ENCODE measurements around the gene TNFRSF12A. TPM values are rescaled to one million over a fixed set of nuclear protein-coding genes. Genes with fewer than 3 reads are reported as not detected.

The TNFRSF12A gene
- total RNA-seq, 1 experiment from 2014 or later: 147 TPM

GRCh38 chr16:3062553-3062952, 42.4 kb downstream of the TNFRSF12A start:
- H3K27me3 ChIP-seq (ENCODE audit: insufficient read depth, low read length): no peaks in the 10 kb centered on the region
- H3K18ac ChIP-seq (ENCODE audit: insufficient read length, low read depth, low read length): no peak overlapping the region
- Mint-ChIP-seq H3K9me3 (no peaks in the 10 kb centered on the region; a peak in 1 of 5 replicates), H3K36me3 (ENCODE audit: insufficient read depth in 1 of 3, low read depth in 3 of 3) (peaks cover 0 to 1% (median 0%) of the 10 kb centered on the region in 3 experiments; a peak in 3 of 7 replicates), H3K4me1 (peaks cover 24 to 29% of the 10 kb centered on the region in 2 experiments), H3K27me3 (ENCODE audit: low read depth) (peaks cover 19% of the 10 kb centered on the region), H3K4me3 (no peak overlapping the region), H3K27ac (no peak overlapping the region)
- no peak for DNase-seq
- H2AK5ac ChIP-seq (ENCODE audit: insufficient read length, low read length): no peak overlapping the region
- no peak for TF ChIP-seq CTCF (conservative IDR thresholded peaks at IDR 0.05)
- no peaks in the 10 kb centered on the region for H4K20me1 ChIP-seq (ENCODE audit: control insufficient read depth, insufficient read depth, insufficient read length)
- H2BK20ac ChIP-seq (ENCODE audit: low read depth, low read length, poor library complexity, severe bottlenecking): no peak overlapping the region
- no peaks in the 10 kb centered on the region for H3K79me2 ChIP-seq (ENCODE audit: insufficient read depth, low read length)
- no peak overlapping the region for H2BK15ac ChIP-seq (ENCODE audit: low read depth, low read length)
- H2BK12ac ChIP-seq (ENCODE audit: insufficient read length, low read depth, low read length): no peak overlapping the region
- peaks cover 14% of the 10 kb centered on the region for H3K23me2 ChIP-seq (ENCODE audit: insufficient read length, low read depth, low read length, poor library complexity, severe bottlenecking)
- H4K91ac ChIP-seq (ENCODE audit: insufficient read length, low read depth, low read length): no peak overlapping the region
- H3K4me2 ChIP-seq (ENCODE audit: insufficient read depth, insufficient read length, low read length): no peak overlapping the region
- H3K4ac ChIP-seq (ENCODE audit: low read depth, low read length): no peak overlapping the region
- H3K9ac ChIP-seq (ENCODE audit: extremely low read depth, insufficient read length, low read length): no peak overlapping the region
- no peaks in the 10 kb centered on the region for H3K9me3 ChIP-seq (ENCODE audit: control insufficient read depth, low read depth, low read length)
- no peak overlapping the region for H3K56ac ChIP-seq (ENCODE audit: insufficient read length, low read depth, low read length)
- H2BK120ac ChIP-seq (ENCODE audit: low read depth, low read length, poor library complexity, severe bottlenecking): no peak overlapping the region
- H3K4me1 ChIP-seq (ENCODE audit: insufficient read depth, low read length): no peaks in the 10 kb centered on the region
- no peak overlapping the region for H4K5ac ChIP-seq (ENCODE audit: insufficient read length, low read depth, low read length)
- no CpG with 5 or more reads among the region's 6 CpGs for WGBS (ENCODE audit: extremely low coverage, insufficient read length, low lambda C conversion rate)
- no peak overlapping the region for H3K14ac ChIP-seq (ENCODE audit: insufficient read depth, low read length)
- no peak overlapping the region for H2AFZ ChIP-seq (ENCODE audit: low read length)
- no peak overlapping the region for H2BK5ac ChIP-seq (ENCODE audit: insufficient read length, low read length)
- no peak overlapping the region for H3K23ac ChIP-seq (ENCODE audit: insufficient read length, low read depth, low read length)
- H3K79me1 ChIP-seq (ENCODE audit: insufficient read depth, low read depth, low read length, poor library complexity, severe bottlenecking): no peaks in the 10 kb centered on the region
- H3T11ph ChIP-seq (ENCODE audit: low read length): no peak overlapping the region
- H3K27ac ChIP-seq (ENCODE audit: insufficient read length, low read depth, low read length): no peak overlapping the region
- H4K8ac ChIP-seq (replicated peaks; ENCODE audit: insufficient read length, low read depth, low read length): no peak overlapping the region

Measured in H9 (cell line).